ENCODE data around the gene ERC1. TPM values are rescaled to one million over a fixed set of nuclear protein-coding genes. Genes with fewer than 3 reads are reported as not detected.

ERC1 gene
- total and polyA plus RNA-seq, 9 of the 15 experiments (the other 6 are each of a cell fraction or from before 2014, with no cell fraction given), result 0.74 to 11.8 (median 4.8) TPM

GRCh38 chr12:1330477-1330827 is 339.4 kb downstream of the ERC1 start (continued):
- TF ChIP-seq SMARCE1 (IDR thresholded peaks at IDR 0.05) (peak; percentile 57), MTA2 (IDR thresholded peaks at IDR 0.05; ENCODE audit: low read depth) (0 out of 2 replicates have a peak, but pooled peaks have one; percentile 21), HEY1 (CRISPR knock-in tag; IDR thresholded peaks at IDR 0.05; ENCODE audit: borderline replicate concordance) (no peak), ILK (tag; IDR thresholded peaks at IDR 0.05; ENCODE audit: borderline replicate concordance, low read depth) (no peak), HSF4 (CRISPR knock-in tag; IDR thresholded peaks at IDR 0.05; ENCODE audit: borderline replicate concordance) (no peak), NFIC (IDR thresholded peaks at IDR 0.05) (peak; percentile 16; the same call in 1 of the 2 replicates)

- no TSS peak for BruUV-seq (replicated peaks)
- intact Hi-C loops (cut with micrococcal nuclease), result no loop called here
- ATAC-seq (no peak), FAIRE-seq (peak; percentile 6), DNase-seq (ENCODE audit: extremely low read depth in 1 of 4, low spot score in 3 of 4) (no peak)
- Histone ChIP-seq H3K9ac (ENCODE audit: insufficient read depth in 1 of 2, low read depth in 2 of 2, low read length in 2 of 2) (no peak overlapping the region; a peak in 1 of 4 replicates), H3K27me3 (ENCODE audit: control insufficient read depth in 2 of 2, insufficient read depth in 2 of 2, low read length in 2 of 2) (no peaks in the 10 kb centered on the region), H3K9me1 (ENCODE audit: control insufficient read depth, insufficient read depth, low read length) (no peaks in the 10 kb centered on the region), H3K4me3 (no peak overlapping the region), H4K20me1 (replicated peaks; ENCODE audit: control insufficient read depth, insufficient read depth, low read length) (no peaks in the 10 kb centered on the region), H3K79me2 (ENCODE audit: control insufficient read depth, insufficient read depth, low read length) (no peaks in the 10 kb centered on the region), H3K9me3 (replicated peaks; ENCODE audit: control insufficient read depth, insufficient read depth, low read depth, low read length) (no peaks in the 10 kb centered on the region), H3K36me3 (ENCODE audit: control insufficient read depth, insufficient read depth, low read length) (no peaks in the 10 kb centered on the region), H3K4me1 (replicated peaks in 1 of 2; ENCODE audit: control insufficient read depth in 2 of 2, insufficient read depth in 2 of 2, low read length in 2 of 2) (peaks cover 10 to 24% of the 10 kb centered on the region in 2 experiments; a peak in 4 of 5 replicates), H3K27ac (ENCODE audit: extremely low read depth, low read depth, low read length) (no peak overlapping the region), H3K4me2 (ENCODE audit: insufficient read depth, low read length) (no peak overlapping the region), H2AFZ (ENCODE audit: low read depth, low read length) (no peak overlapping the region)
- in situ Hi-C loops (cut with MboI), result no loop called here
- ChIA-PET POLR2A (no interaction called here), CTCF (ENCODE audit: low intra/inter-chr PET ratio) (no interaction called here)
- WGBS (ENCODE audit: insufficient coverage, low coverage, missing lambda C conversion rate), result 21% methylated on average over 3 of the region's 3 CpGs
- TF ChIP-seq NFIC (IDR thresholded peaks at IDR 0.05), result peak; percentile 55
- TF ChIP-seq ARID4B (CRISPR knock-in tag; IDR thresholded peaks at IDR 0.05), result no peak
- TF ChIP-seq POLR3A (IDR thresholded peaks at IDR 0.05; ENCODE audit: borderline replicate concordance, extremely low read depth, insufficient read depth, insufficient read length), result no peak
Measured at GRCh38 chr12:1332327-1332726, 341.3 kb downstream of the ERC1 start.

Data from K562 (cell line).